ENCODE measurements around the gene CCDC142. TPM values are rescaled to one million over a fixed set of nuclear protein-coding genes. Genes with fewer than 3 reads are reported as not detected.

The CCDC142 gene
- total and polyA plus RNA-seq, 2 of the 8 experiments (the other 6 are each of a cell fraction or from before 2014, with no cell fraction given): 6.0 to 10.7 TPM

DNA sequence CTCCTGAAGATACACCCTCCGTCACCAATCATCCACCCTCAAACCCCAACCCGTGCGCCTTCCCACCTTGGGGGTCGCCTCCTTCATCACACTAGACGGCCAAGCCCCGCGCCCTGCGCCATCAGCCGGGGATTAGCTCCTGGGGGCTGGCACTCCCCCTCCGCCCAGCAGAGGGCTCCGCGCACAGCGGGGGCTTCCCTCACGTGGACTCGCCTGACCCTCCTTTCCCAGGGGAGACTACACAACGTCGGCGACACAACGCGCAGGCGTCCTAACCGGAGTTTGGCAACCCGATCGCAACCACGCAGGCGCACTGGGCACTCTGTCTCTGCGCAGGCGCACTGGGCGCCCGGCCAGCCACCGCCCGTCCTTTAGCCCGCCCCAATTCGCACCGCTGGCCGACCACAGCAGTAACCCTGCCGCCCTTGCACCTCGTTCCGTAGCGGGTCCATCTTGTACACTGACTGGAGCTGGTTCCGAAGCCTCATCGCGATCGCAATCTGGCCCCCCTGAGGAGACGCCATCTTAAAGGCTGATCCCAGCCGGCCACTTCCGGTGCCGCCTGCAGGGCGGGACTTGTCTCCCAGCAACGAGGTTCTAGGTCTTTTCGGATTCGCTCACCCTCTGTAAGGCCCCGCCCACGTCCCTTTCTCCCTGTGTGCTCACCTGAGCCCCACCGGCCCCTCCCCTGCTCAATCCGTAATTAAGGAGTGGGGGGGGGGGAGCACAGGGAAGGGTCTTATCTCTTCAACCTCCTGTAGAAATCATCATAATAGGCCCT, 24.5 kb upstream of the CCDC142 start, which contains the start of gene PCGF1 (continued):
- peak; percentile 13 for TF ChIP-seq EZH2 (IDR thresholded peaks at IDR 0.05; ENCODE audit: low read depth, low read length, severe bottlenecking)
- TF ChIP-seq CTBP2 (IDR thresholded peaks at IDR 0.05; ENCODE audit: borderline replicate concordance, insufficient read depth, insufficient read length, low read length): no peak
- no peak for TF ChIP-seq SUZ12 (IDR thresholded peaks at IDR 0.05; ENCODE audit: low read length)
- TF ChIP-seq TCF12 (IDR thresholded peaks at IDR 0.05; ENCODE audit: low read depth, low read length): no peak
- TF ChIP-seq RNF2 (IDR thresholded peaks at IDR 0.05; ENCODE audit: borderline replicate concordance, low read depth, low read length, missing control alignments, poor library complexity, severe bottlenecking): no peak
- TF ChIP-seq, protein P1, sequence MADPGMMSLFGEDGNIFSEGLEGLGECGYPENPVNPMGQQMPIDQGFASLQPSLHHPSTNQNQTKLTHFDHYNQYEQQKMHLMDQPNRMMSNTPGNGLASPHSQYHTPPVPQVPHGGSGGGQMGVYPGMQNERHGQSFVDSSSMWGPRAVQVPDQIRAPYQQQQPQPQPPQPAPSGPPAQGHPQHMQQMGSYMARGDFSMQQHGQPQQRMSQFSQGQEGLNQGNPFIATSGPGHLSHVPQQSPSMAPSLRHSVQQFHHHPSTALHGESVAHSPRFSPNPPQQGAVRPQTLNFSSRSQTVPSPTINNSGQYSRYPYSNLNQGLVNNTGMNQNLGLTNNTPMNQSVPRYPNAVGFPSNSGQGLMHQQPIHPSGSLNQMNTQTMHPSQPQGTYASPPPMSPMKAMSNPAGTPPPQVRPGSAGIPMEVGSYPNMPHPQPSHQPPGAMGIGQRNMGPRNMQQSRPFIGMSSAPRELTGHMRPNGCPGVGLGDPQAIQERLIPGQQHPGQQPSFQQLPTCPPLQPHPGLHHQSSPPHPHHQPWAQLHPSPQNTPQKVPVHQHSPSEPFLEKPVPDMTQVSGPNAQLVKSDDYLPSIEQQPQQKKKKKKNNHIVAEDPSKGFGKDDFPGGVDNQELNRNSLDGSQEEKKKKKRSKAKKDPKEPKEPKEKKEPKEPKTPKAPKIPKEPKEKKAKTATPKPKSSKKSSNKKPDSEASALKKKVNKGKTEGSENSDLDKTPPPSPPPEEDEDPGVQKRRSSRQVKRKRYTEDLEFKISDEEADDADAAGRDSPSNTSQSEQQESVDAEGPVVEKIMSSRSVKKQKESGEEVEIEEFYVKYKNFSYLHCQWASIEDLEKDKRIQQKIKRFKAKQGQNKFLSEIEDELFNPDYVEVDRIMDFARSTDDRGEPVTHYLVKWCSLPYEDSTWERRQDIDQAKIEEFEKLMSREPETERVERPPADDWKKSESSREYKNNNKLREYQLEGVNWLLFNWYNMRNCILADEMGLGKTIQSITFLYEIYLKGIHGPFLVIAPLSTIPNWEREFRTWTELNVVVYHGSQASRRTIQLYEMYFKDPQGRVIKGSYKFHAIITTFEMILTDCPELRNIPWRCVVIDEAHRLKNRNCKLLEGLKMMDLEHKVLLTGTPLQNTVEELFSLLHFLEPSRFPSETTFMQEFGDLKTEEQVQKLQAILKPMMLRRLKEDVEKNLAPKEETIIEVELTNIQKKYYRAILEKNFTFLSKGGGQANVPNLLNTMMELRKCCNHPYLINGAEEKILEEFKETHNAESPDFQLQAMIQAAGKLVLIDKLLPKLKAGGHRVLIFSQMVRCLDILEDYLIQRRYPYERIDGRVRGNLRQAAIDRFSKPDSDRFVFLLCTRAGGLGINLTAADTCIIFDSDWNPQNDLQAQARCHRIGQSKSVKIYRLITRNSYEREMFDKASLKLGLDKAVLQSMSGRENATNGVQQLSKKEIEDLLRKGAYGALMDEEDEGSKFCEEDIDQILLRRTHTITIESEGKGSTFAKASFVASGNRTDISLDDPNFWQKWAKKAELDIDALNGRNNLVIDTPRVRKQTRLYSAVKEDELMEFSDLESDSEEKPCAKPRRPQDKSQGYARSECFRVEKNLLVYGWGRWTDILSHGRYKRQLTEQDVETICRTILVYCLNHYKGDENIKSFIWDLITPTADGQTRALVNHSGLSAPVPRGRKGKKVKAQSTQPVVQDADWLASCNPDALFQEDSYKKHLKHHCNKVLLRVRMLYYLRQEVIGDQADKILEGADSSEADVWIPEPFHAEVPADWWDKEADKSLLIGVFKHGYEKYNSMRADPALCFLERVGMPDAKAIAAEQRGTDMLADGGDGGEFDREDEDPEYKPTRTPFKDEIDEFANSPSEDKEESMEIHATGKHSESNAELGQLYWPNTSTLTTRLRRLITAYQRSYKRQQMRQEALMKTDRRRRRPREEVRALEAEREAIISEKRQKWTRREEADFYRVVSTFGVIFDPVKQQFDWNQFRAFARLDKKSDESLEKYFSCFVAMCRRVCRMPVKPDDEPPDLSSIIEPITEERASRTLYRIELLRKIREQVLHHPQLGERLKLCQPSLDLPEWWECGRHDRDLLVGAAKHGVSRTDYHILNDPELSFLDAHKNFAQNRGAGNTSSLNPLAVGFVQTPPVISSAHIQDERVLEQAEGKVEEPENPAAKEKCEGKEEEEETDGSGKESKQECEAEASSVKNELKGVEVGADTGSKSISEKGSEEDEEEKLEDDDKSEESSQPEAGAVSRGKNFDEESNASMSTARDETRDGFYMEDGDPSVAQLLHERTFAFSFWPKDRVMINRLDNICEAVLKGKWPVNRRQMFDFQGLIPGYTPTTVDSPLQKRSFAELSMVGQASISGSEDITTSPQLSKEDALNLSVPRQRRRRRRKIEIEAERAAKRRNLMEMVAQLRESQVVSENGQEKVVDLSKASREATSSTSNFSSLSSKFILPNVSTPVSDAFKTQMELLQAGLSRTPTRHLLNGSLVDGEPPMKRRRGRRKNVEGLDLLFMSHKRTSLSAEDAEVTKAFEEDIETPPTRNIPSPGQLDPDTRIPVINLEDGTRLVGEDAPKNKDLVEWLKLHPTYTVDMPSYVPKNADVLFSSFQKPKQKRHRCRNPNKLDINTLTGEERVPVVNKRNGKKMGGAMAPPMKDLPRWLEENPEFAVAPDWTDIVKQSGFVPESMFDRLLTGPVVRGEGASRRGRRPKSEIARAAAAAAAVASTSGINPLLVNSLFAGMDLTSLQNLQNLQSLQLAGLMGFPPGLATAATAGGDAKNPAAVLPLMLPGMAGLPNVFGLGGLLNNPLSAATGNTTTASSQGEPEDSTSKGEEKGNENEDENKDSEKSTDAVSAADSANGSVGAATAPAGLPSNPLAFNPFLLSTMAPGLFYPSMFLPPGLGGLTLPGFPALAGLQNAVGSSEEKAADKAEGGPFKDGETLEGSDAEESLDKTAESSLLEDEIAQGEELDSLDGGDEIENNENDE (IDR thresholded peaks at IDR 0.05; ENCODE audit: insufficient replicate concordance, low read length): no peak

Data from H1 (cell line).